ENCODE measurements around the gene CA10. TPM values are rescaled to one million over a fixed set of nuclear protein-coding genes. Genes with fewer than 3 reads are reported as not detected.

CA10 gene
- total RNA-seq, 1 donor from 2014 or later = 2.2 TPM

DNA sequence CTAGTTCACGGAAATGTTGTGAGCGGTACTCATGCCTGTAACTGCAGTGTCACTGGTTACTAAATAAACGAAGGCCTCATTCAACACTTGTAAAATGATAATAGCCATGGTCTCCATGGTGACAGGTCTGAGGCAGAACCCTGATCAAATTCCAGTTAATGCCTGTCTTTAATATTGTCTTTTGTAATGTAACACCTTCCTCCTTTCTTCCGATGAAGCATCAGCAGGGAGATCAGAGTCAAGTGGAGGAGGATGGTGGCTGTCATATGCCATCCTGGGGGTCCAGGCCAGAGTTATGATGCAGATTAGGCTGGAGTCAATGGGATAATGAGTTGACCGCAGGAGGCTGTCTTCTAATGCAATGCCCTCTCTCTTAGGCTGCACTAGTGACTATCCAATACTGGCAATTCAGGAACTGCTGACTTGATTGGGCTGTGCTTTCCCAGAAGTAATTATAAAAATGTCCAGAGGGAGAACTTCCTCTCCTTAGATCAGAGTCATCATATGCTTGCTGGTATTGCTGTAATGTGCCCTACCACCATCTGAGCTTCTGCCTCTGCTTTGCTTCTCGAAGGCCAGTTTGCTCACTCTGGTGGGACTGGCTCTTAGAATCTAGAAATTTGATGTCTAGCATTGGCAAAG, 419.1 kb downstream of the CA10 start:
- no peak for DNase-seq (ENCODE audit: extremely low spot score, unreplicated experiment)
- H3K4me1 Mint-ChIP-seq (ENCODE audit: unreplicated experiment) = peaks cover 30% of the 10 kb centered on the region
- H3K4me3 Mint-ChIP-seq = peak overlapping the region; percentile 3
- TF ChIP-seq, protein P1, sequence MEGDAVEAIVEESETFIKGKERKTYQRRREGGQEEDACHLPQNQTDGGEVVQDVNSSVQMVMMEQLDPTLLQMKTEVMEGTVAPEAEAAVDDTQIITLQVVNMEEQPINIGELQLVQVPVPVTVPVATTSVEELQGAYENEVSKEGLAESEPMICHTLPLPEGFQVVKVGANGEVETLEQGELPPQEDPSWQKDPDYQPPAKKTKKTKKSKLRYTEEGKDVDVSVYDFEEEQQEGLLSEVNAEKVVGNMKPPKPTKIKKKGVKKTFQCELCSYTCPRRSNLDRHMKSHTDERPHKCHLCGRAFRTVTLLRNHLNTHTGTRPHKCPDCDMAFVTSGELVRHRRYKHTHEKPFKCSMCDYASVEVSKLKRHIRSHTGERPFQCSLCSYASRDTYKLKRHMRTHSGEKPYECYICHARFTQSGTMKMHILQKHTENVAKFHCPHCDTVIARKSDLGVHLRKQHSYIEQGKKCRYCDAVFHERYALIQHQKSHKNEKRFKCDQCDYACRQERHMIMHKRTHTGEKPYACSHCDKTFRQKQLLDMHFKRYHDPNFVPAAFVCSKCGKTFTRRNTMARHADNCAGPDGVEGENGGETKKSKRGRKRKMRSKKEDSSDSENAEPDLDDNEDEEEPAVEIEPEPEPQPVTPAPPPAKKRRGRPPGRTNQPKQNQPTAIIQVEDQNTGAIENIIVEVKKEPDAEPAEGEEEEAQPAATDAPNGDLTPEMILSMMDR (conservative IDR thresholded peaks at IDR 0.05) = no peak
- H3K36me3 Mint-ChIP-seq = no peaks in the 10 kb centered on the region
- no peak overlapping the region for H3K27ac Mint-ChIP-seq
- peaks cover 8% of the 10 kb centered on the region for H3K27me3 Mint-ChIP-seq
- H3K9me3 Mint-ChIP-seq = no peaks in the 10 kb centered on the region

DNA sequence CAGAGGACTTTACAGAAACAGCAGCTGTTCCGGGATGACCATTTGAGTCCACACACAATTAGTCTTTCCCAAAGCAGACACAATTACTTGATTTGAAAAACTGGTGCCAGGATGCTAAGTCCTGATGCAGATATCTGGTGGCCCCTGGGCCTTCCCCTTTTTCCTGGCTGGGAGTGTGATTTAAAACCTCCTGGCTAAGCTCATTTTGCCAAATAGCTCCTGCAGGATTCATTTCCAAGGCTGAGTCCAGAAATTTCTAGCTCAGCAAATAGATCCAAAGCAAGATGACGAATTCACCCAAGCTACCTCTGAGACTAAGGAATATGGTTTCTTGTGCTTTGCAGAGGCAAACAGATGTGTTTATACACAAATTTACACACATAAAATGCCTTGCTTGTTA, 422.2 kb downstream of the CA10 start:
- H3K4me1 Mint-ChIP-seq (ENCODE audit: unreplicated experiment) = peaks cover 24% of the 10 kb centered on the region

DNA sequence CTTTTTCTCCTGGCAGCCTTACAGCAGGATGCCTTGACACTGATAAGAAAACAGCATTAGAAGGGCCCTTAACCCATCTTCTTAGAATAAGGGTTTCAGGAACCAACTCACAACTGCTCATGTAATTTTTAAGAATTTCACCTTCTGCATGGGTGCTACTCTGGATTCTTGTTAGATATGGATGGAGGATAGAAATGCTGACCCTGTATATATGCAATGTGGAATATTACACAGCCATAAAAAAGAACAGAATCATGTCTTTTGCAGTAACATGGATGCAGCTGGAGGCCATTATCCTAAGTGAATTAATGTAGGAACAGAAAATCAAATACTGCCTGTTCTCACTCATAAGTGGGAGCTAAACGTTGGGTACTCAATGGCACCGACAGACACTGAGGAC, 423.5 kb downstream of the CA10 start:
- TF ChIP-seq, protein P1 (conservative IDR thresholded peaks at IDR 0.05) = no peak
- Mint-ChIP-seq H3K27me3 (peaks cover 22% of the 10 kb centered on the region), H3K4me3 (no peak overlapping the region), H3K4me1 (ENCODE audit: unreplicated experiment) (peaks cover 20% of the 10 kb centered on the region), H3K36me3 (no peaks in the 10 kb centered on the region), H3K9me3 (no peaks in the 10 kb centered on the region), H3K27ac (no peak overlapping the region)
- DNase-seq (ENCODE audit: extremely low spot score, unreplicated experiment) = no peak

More for the DNA sequence above, 422.2 kb downstream of the CA10 start:
- TF ChIP-seq, protein P1 (conservative IDR thresholded peaks at IDR 0.05) = no peak
- no peaks in the 10 kb centered on the region for H3K9me3 Mint-ChIP-seq
- H3K27ac Mint-ChIP-seq = no peak overlapping the region
- peaks cover 22% of the 10 kb centered on the region for H3K27me3 Mint-ChIP-seq
- DNase-seq (ENCODE audit: extremely low spot score, unreplicated experiment) = no peak
- H3K4me3 Mint-ChIP-seq = no peak overlapping the region
- no peaks in the 10 kb centered on the region for H3K36me3 Mint-ChIP-seq

DNA sequence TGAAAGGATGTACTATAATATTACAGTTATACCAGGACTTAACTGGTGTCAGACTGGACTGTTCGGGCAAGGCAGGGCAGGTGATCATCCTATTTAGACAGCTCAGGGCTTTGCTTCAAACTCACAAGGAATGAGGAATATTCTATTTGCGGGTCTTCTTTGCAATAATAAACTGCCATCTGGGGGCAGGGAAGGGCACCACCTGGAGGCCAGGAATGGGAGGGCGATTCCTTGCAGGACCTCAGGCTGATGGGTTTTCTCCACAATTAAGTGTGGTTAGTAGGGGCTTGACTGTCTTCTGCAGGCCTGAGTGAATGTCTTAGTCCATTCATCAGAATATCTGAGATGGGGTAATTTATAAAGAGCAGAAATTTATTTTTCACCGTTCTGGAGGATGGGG, 424.1 kb downstream of the CA10 start:
- H3K4me1 Mint-ChIP-seq (ENCODE audit: unreplicated experiment) = peaks cover 19% of the 10 kb centered on the region
- peaks cover 22% of the 10 kb centered on the region for H3K27me3 Mint-ChIP-seq
- no peak for DNase-seq (ENCODE audit: extremely low spot score, unreplicated experiment)
- no peaks in the 10 kb centered on the region for H3K36me3 Mint-ChIP-seq
- H3K27ac Mint-ChIP-seq = no peak overlapping the region
- TF ChIP-seq, protein P1 (conservative IDR thresholded peaks at IDR 0.05) = peak; percentile 67
- no peak overlapping the region for H3K4me3 Mint-ChIP-seq
- no peaks in the 10 kb centered on the region for H3K9me3 Mint-ChIP-seq

DNA sequence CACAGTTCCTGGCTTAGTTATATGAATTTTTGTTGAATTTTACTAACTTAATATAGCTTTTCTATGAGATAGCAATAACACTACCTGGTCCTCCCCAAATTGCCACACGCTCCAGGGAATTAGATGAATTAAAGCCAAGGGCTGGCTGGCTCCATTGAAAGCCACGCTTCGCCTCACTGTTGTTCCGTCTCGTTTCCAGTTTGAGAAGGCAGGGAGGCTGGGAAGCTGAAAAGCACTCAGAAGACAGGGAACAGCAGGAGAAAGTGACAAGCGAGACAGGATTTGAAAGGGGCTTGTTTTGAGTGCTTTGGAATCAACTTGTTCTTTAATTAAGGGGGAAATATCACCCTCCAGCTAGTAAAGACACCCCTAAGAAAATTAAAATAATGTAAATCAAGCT, 425.3 kb downstream of the CA10 start:
- peaks cover 22% of the 10 kb centered on the region for H3K27me3 Mint-ChIP-seq
- no peak overlapping the region for H3K27ac Mint-ChIP-seq
- no peak for DNase-seq (ENCODE audit: extremely low spot score, unreplicated experiment)
- TF ChIP-seq, protein P1 (conservative IDR thresholded peaks at IDR 0.05) = no peak
- H3K4me1 Mint-ChIP-seq (ENCODE audit: unreplicated experiment) = peaks cover 6% of the 10 kb centered on the region
- H3K4me3 Mint-ChIP-seq = no peak overlapping the region
- no peaks in the 10 kb centered on the region for H3K9me3 Mint-ChIP-seq
- H3K36me3 Mint-ChIP-seq = no peaks in the 10 kb centered on the region

Data from type B pancreatic cell (in vitro differentiated cells).